ENCODE results near the gene STAC3.

Gene STAC3

DNA sequence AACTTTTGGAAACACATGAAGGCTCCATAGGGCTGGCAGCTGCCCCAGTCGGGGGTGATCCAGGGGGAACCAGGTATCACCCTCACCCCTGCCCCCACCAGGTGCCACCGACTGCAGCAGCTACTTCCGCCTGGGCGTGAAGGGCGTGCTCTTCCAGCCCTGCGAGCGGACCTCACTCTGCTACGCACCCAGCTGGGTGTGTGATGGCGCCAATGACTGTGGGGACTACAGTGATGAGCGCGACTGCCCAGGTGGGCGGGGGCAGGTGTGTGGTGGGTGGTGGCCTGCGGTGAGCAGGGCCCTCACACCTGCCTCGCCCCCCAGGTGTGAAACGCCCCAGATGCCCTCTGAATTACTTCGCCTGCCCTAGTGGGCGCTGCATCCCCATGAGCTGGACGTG, 56.7 kb downstream of the STAC3 start:
- no peak for DNase-seq (ENCODE audit: low read depth in 2 of 2)

DNA sequence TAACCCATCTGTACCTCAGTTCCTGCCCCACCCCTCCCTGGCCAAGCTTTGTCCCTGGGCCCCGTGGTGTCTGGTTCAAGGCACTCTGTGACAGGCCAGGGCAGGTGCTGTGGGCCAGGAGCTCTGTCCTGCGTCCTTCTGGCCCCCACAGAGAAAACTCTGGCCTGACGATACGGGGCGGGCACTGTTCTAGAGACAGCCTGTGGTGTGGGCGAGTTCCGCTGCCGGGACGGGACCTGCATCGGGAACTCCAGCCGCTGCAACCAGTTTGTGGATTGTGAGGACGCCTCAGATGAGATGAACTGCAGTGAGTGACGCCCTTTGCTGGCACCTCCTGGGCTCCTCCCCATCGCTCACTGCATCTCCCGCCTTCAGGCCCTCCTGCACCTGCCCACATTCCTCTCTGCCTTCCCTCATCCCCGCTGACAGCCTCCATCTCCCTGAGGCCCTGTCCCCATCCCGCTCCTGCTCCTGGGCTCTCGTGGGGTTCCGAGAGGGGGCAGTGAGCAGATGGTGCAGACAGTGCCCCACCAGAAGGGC, 57.2 kb downstream of the STAC3 start:
- DNase-seq (ENCODE audit: low read depth in 2 of 2) = no peak
